Fibroblast of lung (primary cell): ENCODE data around the gene NBPF20. TPM values are rescaled to one million over a fixed set of nuclear protein-coding genes. Genes with fewer than 3 reads are reported as not detected.
"Not testable (repeated sequence)": the region's sequence is repeated elsewhere in the genome, so short reads cannot be mapped to it uniquely, and the experiment has no call there.

Experiments
- DNase-seq, 2 donors: peaks; one replicate each; pipeline versions ENCODE4 v3.0.0 to v3.0.0-alpha.2; 2010; ENCODE audit warnings: low read depth in 2 of 2
- H2AFZ ChIP-seq: 2 replicates; pipeline ENCODE4 v1.5.1; 2012; ENCODE audit warnings: low read length, control low read depth, inconsistent platforms
- H3K27ac ChIP-seq: 2 replicates; pipeline ENCODE4 v1.5.1; 2011; ENCODE audit warnings: low read length, control low read depth; ENCODE audit not compliant: insufficient read depth
- H3K27me3 ChIP-seq: 2 replicates; pipeline ENCODE4 v1.5.1; 2011; ENCODE audit warnings: mild to moderate bottlenecking, low read length; ENCODE audit not compliant: control insufficient read depth, insufficient read depth
- H3K36me3 ChIP-seq: 2 replicates; pipeline ENCODE4 v1.5.1; 2011; ENCODE audit warnings: low read length; ENCODE audit not compliant: control insufficient read depth, insufficient read depth
- H3K4me1 ChIP-seq: 2 replicates; pipeline ENCODE4 v1.5.1; 2011; ENCODE audit warnings: low read length; ENCODE audit not compliant: control insufficient read depth, insufficient read depth; ENCODE audit errors: extremely low read depth
- H3K4me2 ChIP-seq: 2 replicates; pipeline ENCODE4 v1.5.1; 2011; ENCODE audit warnings: low read length, control low read depth; ENCODE audit not compliant: insufficient read depth; ENCODE audit errors: extremely low read depth
- H3K4me3 ChIP-seq, 4 experiments: fragments of 200-600 bp in 1 of 4; sonication (generic) in 1 of 4; replicated peaks in 1 of 4; 2 replicates each; pipeline ENCODE4 v1.5.1; 2011 to 2016; ENCODE audit warnings: low read length in 4 of 4, low read depth in 3 of 4, mild to moderate bottlenecking in 3 of 4, control low read depth in 2 of 4, inconsistent platforms in 1 of 4, mixed read lengths in 1 of 4; ENCODE audit not compliant: insufficient read depth in 1 of 4; ENCODE audit errors: control extremely low read depth in 1 of 4
- H3K79me2 ChIP-seq: 2 replicates; pipeline ENCODE4 v1.5.1; 2012; ENCODE audit warnings: mild to moderate bottlenecking, low read length, inconsistent platforms; ENCODE audit not compliant: control insufficient read depth, insufficient read depth
- H3K9ac ChIP-seq: 2 replicates; pipeline ENCODE4 v1.5.1; 2011; ENCODE audit warnings: mild to moderate bottlenecking, low read length, control low read depth; ENCODE audit not compliant: insufficient read depth
- H3K9me3 ChIP-seq: 2 replicates; pipeline ENCODE4 v1.5.1; 2012; ENCODE audit warnings: low read depth, low read length; ENCODE audit not compliant: control insufficient read depth, insufficient read depth
- H4K20me1 ChIP-seq: 2 replicates; pipeline ENCODE4 v1.5.1; 2011; ENCODE audit warnings: low read length; ENCODE audit not compliant: control insufficient read depth, insufficient read depth; ENCODE audit errors: extremely low read depth
- polyA plus RNA-seq, 2 donors: library from polyadenylated mRNA; depleted of rRNA in 1 of 2; stranded (reverse) in 1 of 2; unstranded in 1 of 2; fragments of >200 nt; gene quantifications; 2 replicates each; pipeline ENCODE4 v1.2.1, GENCODE V29; 2011 to 2012; ENCODE audit warnings: missing spikeins in 1 of 2
- total RNA-seq: library from RNA; depleted of rRNA; stranded (reverse); fragments of >200 nt; gene quantifications from 2 replicates; pipeline ENCODE4 v1.2.1, GENCODE V29; 2014
- TF ChIP-seq, protein P1 (sequence below), 2 donors: IDR thresholded peaks in 1 of 2; conservative IDR thresholded peaks in 1 of 2; 1 replicate in 1 of 2; 2 replicates in 1 of 2; pipeline ENCODE4 v1.5.1; 2011 to 2012; ENCODE audit warnings: low read length in 2 of 2, control low read depth in 1 of 2, inconsistent platforms in 1 of 2, low read depth in 1 of 2, mild to moderate bottlenecking in 1 of 2

The NBPF20 gene
- total and polyA plus RNA-seq, 2 donors (not counting 1 experiment from before 2014, with no cell fraction given): 2.5 to 2.8 TPM

GRCh38 chr1:145404949-145405348 lies 20.5 kb downstream of the NBPF20 start:
- not testable (repeated sequence) for H3K27ac ChIP-seq, H3K4me1 ChIP-seq, H3K27me3 ChIP-seq, H4K20me1 ChIP-seq, H3K9ac ChIP-seq, H2AFZ ChIP-seq, H3K79me2 ChIP-seq, H3K36me3 ChIP-seq, H3K4me2 ChIP-seq, H3K4me3 ChIP-seq, H3K9me3 ChIP-seq
- TF ChIP-seq, protein P1, sequence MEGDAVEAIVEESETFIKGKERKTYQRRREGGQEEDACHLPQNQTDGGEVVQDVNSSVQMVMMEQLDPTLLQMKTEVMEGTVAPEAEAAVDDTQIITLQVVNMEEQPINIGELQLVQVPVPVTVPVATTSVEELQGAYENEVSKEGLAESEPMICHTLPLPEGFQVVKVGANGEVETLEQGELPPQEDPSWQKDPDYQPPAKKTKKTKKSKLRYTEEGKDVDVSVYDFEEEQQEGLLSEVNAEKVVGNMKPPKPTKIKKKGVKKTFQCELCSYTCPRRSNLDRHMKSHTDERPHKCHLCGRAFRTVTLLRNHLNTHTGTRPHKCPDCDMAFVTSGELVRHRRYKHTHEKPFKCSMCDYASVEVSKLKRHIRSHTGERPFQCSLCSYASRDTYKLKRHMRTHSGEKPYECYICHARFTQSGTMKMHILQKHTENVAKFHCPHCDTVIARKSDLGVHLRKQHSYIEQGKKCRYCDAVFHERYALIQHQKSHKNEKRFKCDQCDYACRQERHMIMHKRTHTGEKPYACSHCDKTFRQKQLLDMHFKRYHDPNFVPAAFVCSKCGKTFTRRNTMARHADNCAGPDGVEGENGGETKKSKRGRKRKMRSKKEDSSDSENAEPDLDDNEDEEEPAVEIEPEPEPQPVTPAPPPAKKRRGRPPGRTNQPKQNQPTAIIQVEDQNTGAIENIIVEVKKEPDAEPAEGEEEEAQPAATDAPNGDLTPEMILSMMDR (conservative IDR thresholded peaks at IDR 0.05 in 1 of 2, IDR thresholded peaks at IDR 0.05 in 1 of 2; ENCODE audit: low read depth in 1 of 2, low read length in 2 of 2): peak in 1 of 2 donors; percentile 21
- DNase-seq: peak; percentile 4 to 24

GRCh38 chr1:145400701-145401100 lies 24.7 kb downstream of the NBPF20 start:
- not testable (repeated sequence) for H4K20me1 ChIP-seq, H3K4me1 ChIP-seq, H3K27me3 ChIP-seq, DNase-seq, H3K9ac ChIP-seq, H2AFZ ChIP-seq, H3K4me3 ChIP-seq, H3K4me2 ChIP-seq, H3K9me3 ChIP-seq, H3K27ac ChIP-seq, H3K36me3 ChIP-seq, H3K79me2 ChIP-seq

Other genes with a start within 250 kb of the NBPF20 start
- not detected in 2 replicates for gene PPIAL4D, start 183.4 kb downstream of the NBPF20 start, total RNA-seq
- not detected in 2 replicates for gene PPIAL4D, start 183.4 kb downstream of the NBPF20 start, polyA plus RNA-seq
- 22.1 and 23.6 TPM in 2 replicates for gene GPR89A, start 182.4 kb upstream of the NBPF20 start, total RNA-seq
- 25.4 and 30.8 TPM in 2 replicates for gene GPR89A, start 182.4 kb upstream of the NBPF20 start, polyA plus RNA-seq